HEK293 (cell line): Measurements from ENCODE around the gene PSMD13.

Source experiments
- CTCF ChIA-PET: fragments of 350-600 bp; formaldehyde crosslinking; extraction: SDS; loops from one replicate; lab custom pipeline; 2021; ENCODE audit warnings: antibody characterized with exemption; lab: Yijun Ruan, JAX
- POLR2A ChIA-PET: fragments of 300-600 bp; formaldehyde crosslinking; extraction: SDS; loops from one replicate; lab custom pipeline; 2020; ENCODE audit warnings: antibody characterized with exemption, inconsistent platforms; lab: Yijun Ruan, JAX
- H3K27ac ChIP-seq: fragments of 200-500 bp; sonication (Bioruptor generic); 2 replicates; pipeline ENCODE4 v1.5.1; 2014; ENCODE audit warnings: low read depth, low read length, control low read depth, inconsistent platforms; ENCODE audit errors: extremely low read depth
- H3K36me3 ChIP-seq, 2 experiments: fragments of 200-500 bp in 1 of 2; sonication (Bioruptor generic) in 1 of 2; 1 replicate in 1 of 2; 2 replicates in 1 of 2; pipeline ENCODE4 v1.5.1; 2014 to 2017; ENCODE audit warnings: inconsistent platforms in 2 of 2, low read length in 2 of 2; ENCODE audit not compliant: control insufficient read depth in 2 of 2, insufficient read depth in 1 of 2
- H3K4me1 ChIP-seq: fragments of 200-500 bp; sonication (Bioruptor generic); 2 replicates; pipeline ENCODE4 v1.5.1; 2014; ENCODE audit warnings: mild to moderate bottlenecking, low read length, inconsistent platforms; ENCODE audit not compliant: control insufficient read depth, insufficient read depth
- H3K4me3 ChIP-seq: 2 replicates; pipeline ENCODE4 v1.5.1; 2011; ENCODE audit warnings: low read depth, mild to moderate bottlenecking, control low read depth, low read length, moderate library complexity
- H3K9me3 ChIP-seq: fragments of 200-500 bp; sonication (Bioruptor generic); 2 replicates; pipeline ENCODE4 v1.5.1; 2014; ENCODE audit warnings: low read depth, low read length, inconsistent platforms; ENCODE audit not compliant: control insufficient read depth, insufficient read depth
- AEBP2 ChIP-seq: fragments of 450-650 bp; formaldehyde crosslinking; IDR thresholded peaks from 2 replicates; pipeline ENCODE4 v1.5.1; 2016; ENCODE audit warnings: missing biosample characterization, missing genetic modification characterization, borderline replicate concordance
- BCL11A ChIP-seq: fragments of 450-650 bp; formaldehyde crosslinking; IDR thresholded peaks from 2 replicates; pipeline ENCODE4 v1.5.1; 2016; ENCODE audit warnings: low read depth, missing biosample characterization, missing genetic modification characterization
- GLIS1 ChIP-seq: fragments of 450-650 bp; formaldehyde crosslinking; IDR thresholded peaks from 2 replicates; pipeline ENCODE4 v1.5.1; 2016; ENCODE audit warnings: missing biosample characterization, missing genetic modification characterization
- MZF1 ChIP-seq: fragments of 450-650 bp; formaldehyde crosslinking; IDR thresholded peaks from 2 replicates; pipeline ENCODE4 v1.5.1; 2017; ENCODE audit warnings: missing biosample characterization, missing genetic modification characterization, borderline replicate concordance
- OVOL3 ChIP-seq: fragments of 450-650 bp; formaldehyde crosslinking; IDR thresholded peaks from 2 replicates; pipeline ENCODE4 v1.5.1; 2016; ENCODE audit warnings: missing biosample characterization, missing genetic modification characterization
- REST ChIP-seq: fragments of 450-650 bp; formaldehyde crosslinking; IDR thresholded peaks from 2 replicates; pipeline ENCODE4 v1.5.1; 2016; ENCODE audit warnings: missing biosample characterization, missing genetic modification characterization
- SETDB1 ChIP-seq: IDR thresholded peaks from one replicate; pipeline ENCODE4 v1.6.1; 2017; ENCODE audit warnings: mild to moderate bottlenecking, low read length, moderate library complexity, mixed read lengths; ENCODE audit not compliant: insufficient read length
- SP7 ChIP-seq: fragments of 450-650 bp; formaldehyde crosslinking; IDR thresholded peaks from 2 replicates; pipeline ENCODE4 v1.5.1; 2016; ENCODE audit warnings: missing biosample characterization, missing genetic modification characterization
- ZBTB17 ChIP-seq: fragments of 450-650 bp; formaldehyde crosslinking; IDR thresholded peaks from 2 replicates; pipeline ENCODE4 v1.5.1; 2016; ENCODE audit warnings: missing biosample characterization, missing genetic modification characterization
- ZBTB6 ChIP-seq: fragments of 450-650 bp; formaldehyde crosslinking; IDR thresholded peaks from 2 replicates; pipeline ENCODE4 v1.5.1; 2017; ENCODE audit warnings: missing biosample characterization, missing genetic modification characterization
- ZBTB8A ChIP-seq: fragments of 450-650 bp; formaldehyde crosslinking; IDR thresholded peaks from 2 replicates; pipeline ENCODE4 v1.5.1; 2016; ENCODE audit warnings: missing biosample characterization, missing genetic modification characterization
- ZFP69B ChIP-seq: fragments of 450-650 bp; formaldehyde crosslinking; IDR thresholded peaks from 2 replicates; pipeline ENCODE4 v1.5.1; 2016; ENCODE audit warnings: missing biosample characterization, missing genetic modification characterization
- ZNF114 ChIP-seq: fragments of 450-650 bp; formaldehyde crosslinking; IDR thresholded peaks from 2 replicates; pipeline ENCODE4 v1.5.0; 2017; ENCODE audit warnings: missing biosample characterization, missing genetic modification characterization
- ZNF184 ChIP-seq: fragments of 450-650 bp; IDR thresholded peaks from 2 replicates; pipeline ENCODE4 v1.5.1; 2018; ENCODE audit warnings: missing biosample characterization, mild to moderate bottlenecking, missing genetic modification characterization
- ZNF202 ChIP-seq: fragments of 450-650 bp; formaldehyde crosslinking; IDR thresholded peaks from 2 replicates; pipeline ENCODE4 v1.5.1; 2016; ENCODE audit warnings: missing biosample characterization, missing genetic modification characterization, borderline replicate concordance
- ZNF26 ChIP-seq: fragments of 450-650 bp; formaldehyde crosslinking; IDR thresholded peaks from 2 replicates; pipeline ENCODE4 v1.5.1; 2016; ENCODE audit warnings: missing biosample characterization, missing genetic modification characterization
- ZNF280C ChIP-seq: fragments of 450-650 bp; formaldehyde crosslinking; IDR thresholded peaks from 2 replicates; pipeline ENCODE4 v1.5.1; 2016; ENCODE audit warnings: missing biosample characterization, missing genetic modification characterization
- ZNF341 ChIP-seq: fragments of 450-650 bp; formaldehyde crosslinking; IDR thresholded peaks from 2 replicates; pipeline ENCODE4; 2016; ENCODE audit warnings: low read depth, missing biosample characterization, missing genetic modification characterization
- ZNF37A ChIP-seq: fragments of 450-650 bp; IDR thresholded peaks from 2 replicates; pipeline ENCODE4 v1.5.1; 2018; ENCODE audit warnings: missing biosample characterization, missing genetic modification characterization
- ZNF394 ChIP-seq: fragments of 450-650 bp; formaldehyde crosslinking; IDR thresholded peaks from 2 replicates; pipeline ENCODE4 v1.5.1; 2016; ENCODE audit warnings: missing biosample characterization, missing genetic modification characterization, mild to moderate bottlenecking, moderate library complexity, borderline replicate concordance
- ZNF48 ChIP-seq: fragments of 450-650 bp; formaldehyde crosslinking; IDR thresholded peaks from 2 replicates; pipeline ENCODE4 v1.5.1; 2016; ENCODE audit warnings: missing biosample characterization, missing genetic modification characterization
- ZNF558 ChIP-seq: fragments of 450-650 bp; formaldehyde crosslinking; IDR thresholded peaks from 2 replicates; pipeline ENCODE4 v1.5.1; 2016; ENCODE audit warnings: missing biosample characterization, missing genetic modification characterization
- ZNF747 ChIP-seq: fragments of 450-650 bp; formaldehyde crosslinking; IDR thresholded peaks from 2 replicates; pipeline ENCODE4 v1.5.1; 2016; ENCODE audit warnings: missing biosample characterization, missing genetic modification characterization
- ZNF837 ChIP-seq: fragments of 450-650 bp; formaldehyde crosslinking; IDR thresholded peaks from 2 replicates; pipeline ENCODE4 v1.5.1; 2016; ENCODE audit warnings: missing biosample characterization, missing genetic modification characterization
- ZSCAN4 ChIP-seq: fragments of 450-650 bp; formaldehyde crosslinking; IDR thresholded peaks from 2 replicates; pipeline ENCODE4 v1.5.1; 2017; ENCODE audit warnings: missing biosample characterization, missing genetic modification characterization

PSMD13 gene

GRCh38 chr11:240315-240714 is 3.5 kb downstream of the PSMD13 start (continued):
- TF ChIP-seq ZBTB6 (tag by site-specific recombination), result no peak
- no peak for TF ChIP-seq GLIS1
- no peak for TF ChIP-seq MZF1 (tag by site-specific recombination)
- no peak for TF ChIP-seq ZBTB8A (tag by site-specific recombination)
- TF ChIP-seq ZNF837 (tag by site-specific recombination), result no peak
- TF ChIP-seq SETDB1, result no peak
- TF ChIP-seq ZNF202 (tag by site-specific recombination), result no peak
- no peak for TF ChIP-seq ZNF394

- TF ChIP-seq BCL11A (tag by site-specific recombination) (no peak), ZNF341 (tag by site-specific recombination) (no peak), ZNF48 (no peak), ZNF26 (tag by site-specific recombination) (no peak), ZFP69B (tag by site-specific recombination) (no peak), ZNF558 (no peak)
Observed at GRCh38 chr11:241634-242033, 4.9 kb downstream of the PSMD13 start.

GRCh38 chr11:244376-244775 is 7.6 kb downstream of the PSMD13 start:
- POLR2A ChIA-PET, result interaction anchor here (0.6 to 0.9 kb wide), 2 partner anchors 65 to 110 kb away, joined by 5 to 6 read pairs; no protein-coding TSS in a partner anchor
- H3K9me3 ChIP-seq, result no peaks in the 10 kb centered on the region
- H3K27ac ChIP-seq, result no peak overlapping the region
- H3K4me3 ChIP-seq, result no peak overlapping the region
- peaks cover 9 to 95% of the 10 kb centered on the region in 2 experiments for H3K36me3 ChIP-seq
- CTCF ChIA-PET, result no interaction called here
- H3K4me1 ChIP-seq, result no peaks in the 10 kb centered on the region
- TF ChIP-seq ZSCAN4 (no peak), ZNF747 (no peak), ZNF37A (tag by site-specific recombination) (no peak), OVOL3 (no peak), REST (tag by site-specific recombination) (no peak), ZNF114 (tag by site-specific recombination) (no peak), SP7 (tag by site-specific recombination) (no peak), ZBTB17 (tag by site-specific recombination) (no peak), ZNF280C (tag by site-specific recombination) (no peak), AEBP2 (tag by site-specific recombination) (no peak), ZNF184 (tag by site-specific recombination) (no peak)

More at GRCh38 chr11:241634-242033, 4.9 kb downstream of the PSMD13 start:
- Histone ChIP-seq H3K4me3 (no peak overlapping the region), H3K27ac (no peak overlapping the region), H3K4me1 (no peaks in the 10 kb centered on the region), H3K36me3 (peaks cover 9 to 75% of the 10 kb centered on the region in 2 experiments; a peak in 2 of 3 replicates), H3K9me3 (no peaks in the 10 kb centered on the region)
- CTCF ChIA-PET, result interaction anchor here (1.5 to 3.5 kb wide), 2 partner anchors 9 to 64 kb away, joined by 3 to 31 read pairs; no protein-coding TSS in a partner anchor
- POLR2A ChIA-PET, result no interaction called here
